ENCODE measurements around the gene BRME1. TPM values are rescaled to one million over a fixed set of nuclear protein-coding genes. Genes with fewer than 3 reads are reported as not detected.

Gene BRME1
- total RNA-seq, 2 experiments from 2014 or later, result 6.9 to 7.3 TPM

GRCh38 chr19:13841086-13841961 lies 64.6 kb downstream of the BRME1 start:
- H3K27ac Mint-ChIP-seq, result peak overlapping the region; percentile 91
- H3K36me3 Mint-ChIP-seq, result peaks cover 43% of the 10 kb centered on the region
- no peaks in the 10 kb centered on the region for H3K27me3 Mint-ChIP-seq
- H3K9me3 Mint-ChIP-seq, result no peaks in the 10 kb centered on the region
- DNase-seq, result peak; percentile 41
- H3K4me3 Mint-ChIP-seq, result peak overlapping the region; percentile 96
- H3K4me1 Mint-ChIP-seq, result peaks cover 46% of the 10 kb centered on the region

- Mint-ChIP-seq H3K36me3 (peaks cover 45% of the 10 kb centered on the region), H3K4me3 (peak overlapping the region; percentile 96), H3K4me1 (peaks cover 46% of the 10 kb centered on the region), H3K9me3 (no peaks in the 10 kb centered on the region), H3K27me3 (no peaks in the 10 kb centered on the region), H3K27ac (peak overlapping the region; percentile 91)
- peak; percentile 52 for DNase-seq
These were observed 65.4 kb downstream of the BRME1 start for GRCh38 chr19:13840305-13841085.

- Mint-ChIP-seq H3K27me3 (no peaks in the 10 kb centered on the region), H3K9me3 (no peaks in the 10 kb centered on the region), H3K36me3 (peaks cover 50% of the 10 kb centered on the region), H3K27ac (peak overlapping the region; percentile 91), H3K4me1 (peaks cover 43% of the 10 kb centered on the region), H3K4me3 (peak overlapping the region; percentile 96)
- DNase-seq, result no peak
These were observed 66.0 kb downstream of the BRME1 start for GRCh38 chr19:13839938-13840304.

GRCh38 chr19:13839130-13839937 lies 66.6 kb downstream of the BRME1 start:
- peaks cover 53% of the 10 kb centered on the region for H3K36me3 Mint-ChIP-seq
- no peaks in the 10 kb centered on the region for H3K9me3 Mint-ChIP-seq
- peak; percentile 93 for DNase-seq
- H3K27ac Mint-ChIP-seq, result peak overlapping the region; percentile 91
- peak overlapping the region; percentile 96 for H3K4me3 Mint-ChIP-seq
- H3K27me3 Mint-ChIP-seq, result no peaks in the 10 kb centered on the region
- H3K4me1 Mint-ChIP-seq, result peaks cover 41% of the 10 kb centered on the region

- Mint-ChIP-seq H3K4me3 (peak overlapping the region; percentile 96), H3K27me3 (no peaks in the 10 kb centered on the region), H3K4me1 (peaks cover 44% of the 10 kb centered on the region), H3K9me3 (no peaks in the 10 kb centered on the region), H3K36me3 (peaks cover 58% of the 10 kb centered on the region), H3K27ac (peak overlapping the region; percentile 91)
- no peak for DNase-seq
These were observed 67.3 kb downstream of the BRME1 start for GRCh38 chr19:13838435-13839129.

GRCh38 chr19:13835791-13836723 lies 69.9 kb downstream of the BRME1 start:
- Mint-ChIP-seq H3K4me3 (peak overlapping the region; percentile 72), H3K36me3 (peaks cover 54% of the 10 kb centered on the region), H3K4me1 (peaks cover 43% of the 10 kb centered on the region), H3K27ac (peak overlapping the region; percentile 91), H3K27me3 (no peaks in the 10 kb centered on the region), H3K9me3 (no peaks in the 10 kb centered on the region)
- no peak for DNase-seq

- Mint-ChIP-seq H3K36me3 (peaks cover 45% of the 10 kb centered on the region), H3K4me3 (peak overlapping the region; percentile 52), H3K9me3 (no peaks in the 10 kb centered on the region), H3K4me1 (peaks cover 40% of the 10 kb centered on the region), H3K27ac (peak overlapping the region; percentile 86), H3K27me3 (no peaks in the 10 kb centered on the region)
- DNase-seq, result no peak
These were observed 71.5 kb downstream of the BRME1 start for GRCh38 chr19:13834244-13835069.

GRCh38 chr19:13833330-13834243 lies 72.3 kb downstream of the BRME1 start:
- peaks cover 36% of the 10 kb centered on the region for H3K4me1 Mint-ChIP-seq
- H3K4me3 Mint-ChIP-seq, result peak overlapping the region; percentile 74
- H3K36me3 Mint-ChIP-seq, result peaks cover 37% of the 10 kb centered on the region

More at GRCh38 chr19:13833330-13834243, 72.3 kb downstream of the BRME1 start:
- peak; percentile 94 for DNase-seq
- Mint-ChIP-seq H3K27me3 (no peaks in the 10 kb centered on the region), H3K9me3 (no peaks in the 10 kb centered on the region), H3K27ac (peak overlapping the region; percentile 86)

Other genes with a start within 250 kb of the BRME1 start
- gene MRI1, start 141.6 kb downstream of the BRME1 start, total RNA-seq, result 10 to 100 TPM; 35.8 to 38.2 TPM
- gene C19orf53, start 131.7 kb downstream of the BRME1 start, total RNA-seq, result 100 to 1,000 TPM; 137 to 141 TPM
- gene ZSWIM4, start 110.7 kb downstream of the BRME1 start, total RNA-seq, result 1 to 10 TPM; 4.3 to 4.4 TPM
- under 1 TPM; 0.70 to 0.80 TPM for gene NANOS3, start 29.0 kb downstream of the BRME1 start, total RNA-seq
- gene CC2D1A, start 84 bp upstream of the BRME1 start, total RNA-seq, result 10 to 100 TPM; 24.4 to 25.0 TPM
- not detected for gene PODNL1, start 32.3 kb upstream of the BRME1 start, total RNA-seq
- gene DCAF15, start 46.4 kb upstream of the BRME1 start, total RNA-seq, result 10 to 100 TPM; 54.3 to 54.6 TPM
- gene RFX1, start 100.2 kb upstream of the BRME1 start, total RNA-seq, result 10 to 100 TPM in 1 of 2 experiments, 1 to 10 TPM in 1; 9.9 to 11.4 TPM
- not detected for gene RLN3, start 122.0 kb upstream of the BRME1 start, total RNA-seq
- 10 to 100 TPM; 48.2 to 48.5 TPM for gene IL27RA, start 125.6 kb upstream of the BRME1 start, total RNA-seq
- gene PALM3, start 156.0 kb upstream of the BRME1 start, total RNA-seq, result not detected
- gene MISP3, start 166.7 kb upstream of the BRME1 start, total RNA-seq, result under 1 TPM; 0.20 to 0.31 TPM
- gene C19orf67, start 179.7 kb upstream of the BRME1 start, total RNA-seq, result not detected
- 10 to 100 TPM; 66.7 to 68.0 TPM for gene SAMD1, start 184.6 kb upstream of the BRME1 start, total RNA-seq
- gene PRKACA, start 211.6 kb upstream of the BRME1 start, total RNA-seq, result 10 to 100 TPM; 54.3 to 56.0 TPM
- 10 to 100 TPM; 77.5 to 78.5 TPM for gene ASF1B, start 230.5 kb upstream of the BRME1 start, total RNA-seq